HK-2 (cell line): ENCODE results near the gene FBN1.

Experiments
- DNase-seq: peaks from one replicate; pipeline ENCODE4 v3.0.0-alpha.2; 2018; ENCODE audit not compliant: unreplicated experiment

Gene FBN1

DNA sequence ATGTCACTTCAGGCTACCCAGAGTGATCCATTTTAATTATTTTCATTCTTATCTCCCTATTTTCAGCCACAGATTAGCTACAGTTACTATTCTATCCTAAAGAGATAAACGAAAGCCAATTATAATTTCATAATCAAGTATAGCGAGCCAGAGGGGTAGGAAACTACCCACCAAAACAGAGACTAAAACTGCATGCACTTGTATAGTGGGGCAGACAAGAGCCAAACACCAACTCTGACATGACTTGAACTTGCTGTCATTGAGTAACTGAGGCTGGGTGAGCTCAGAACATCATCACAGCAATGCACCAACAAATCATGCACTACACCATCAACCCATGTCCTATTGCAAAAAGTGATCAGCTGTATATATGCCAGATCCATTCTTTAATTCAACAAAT is 64.8 kb downstream of the FBN1 start:
- DNase-seq, result no peak

- no peak for DNase-seq
Observed at GRCh38 chr15:48579945-48580671, 65.4 kb downstream of the FBN1 start.

- no peak for DNase-seq
Observed at GRCh38 chr15:48578965-48579364, 66.5 kb downstream of the FBN1 start.

DNA sequence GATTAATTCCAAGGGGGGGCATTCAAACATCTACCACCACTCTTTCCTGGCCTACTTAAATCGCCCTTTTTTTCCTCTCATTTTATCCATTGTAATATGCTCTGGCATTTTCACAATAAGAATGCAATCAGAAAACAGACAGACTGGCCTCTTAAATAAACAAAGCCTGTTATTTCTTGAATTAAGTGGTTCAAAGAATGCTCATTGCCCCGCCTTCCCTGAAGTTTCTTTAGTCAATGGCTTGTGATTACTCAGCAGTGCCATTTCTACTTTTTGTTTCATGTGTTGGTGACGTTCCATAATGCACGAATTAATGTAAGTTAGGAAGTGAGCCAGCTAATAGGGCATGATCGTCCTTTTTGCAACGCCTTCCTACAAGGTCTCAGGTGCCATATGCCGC is 68.0 kb downstream of the FBN1 start:
- no peak for DNase-seq

DNA sequence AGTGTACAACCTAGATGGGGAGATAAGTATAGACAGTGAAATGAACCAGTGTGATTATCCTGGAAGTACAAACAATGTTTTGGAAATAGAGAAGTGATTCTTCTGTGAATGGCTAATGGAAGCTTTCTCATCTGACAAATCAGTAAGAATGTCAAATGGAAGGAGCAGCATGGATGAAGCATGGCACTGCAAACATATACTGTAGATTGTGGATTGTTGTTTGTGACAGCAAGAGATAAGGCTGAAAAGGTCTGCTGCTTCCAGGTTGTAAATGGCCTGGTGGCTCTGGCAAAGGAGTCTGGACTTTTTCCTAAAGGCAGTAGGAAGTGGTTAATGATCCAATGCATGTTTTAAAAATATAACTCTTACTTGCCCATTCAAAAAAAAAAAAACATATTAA is 71.3 kb downstream of the FBN1 start:
- DNase-seq, result no peak

DNA sequence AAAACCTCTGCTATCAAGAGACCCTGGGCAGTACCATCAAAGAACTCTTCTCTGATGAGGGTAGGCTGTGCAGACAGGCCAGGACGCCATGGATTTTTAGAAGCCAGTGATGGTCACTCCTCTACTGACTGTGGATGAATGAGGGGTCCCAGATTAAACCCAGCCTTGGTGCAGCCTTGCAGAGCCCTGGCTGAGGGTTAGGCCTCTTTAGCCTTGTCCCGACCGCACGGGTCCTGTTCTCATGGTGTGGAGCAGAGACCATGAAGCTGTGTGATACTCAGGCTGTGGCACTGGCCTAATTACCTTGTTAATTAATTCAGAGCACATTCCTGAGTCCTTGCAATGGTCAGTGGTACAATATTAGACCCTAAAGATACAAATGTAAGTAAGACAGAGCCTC is 71.7 kb downstream of the FBN1 start:
- DNase-seq, result no peak

GRCh38 chr15:48572823-48573222 is 72.7 kb downstream of the FBN1 start:
- no peak for DNase-seq

DNA sequence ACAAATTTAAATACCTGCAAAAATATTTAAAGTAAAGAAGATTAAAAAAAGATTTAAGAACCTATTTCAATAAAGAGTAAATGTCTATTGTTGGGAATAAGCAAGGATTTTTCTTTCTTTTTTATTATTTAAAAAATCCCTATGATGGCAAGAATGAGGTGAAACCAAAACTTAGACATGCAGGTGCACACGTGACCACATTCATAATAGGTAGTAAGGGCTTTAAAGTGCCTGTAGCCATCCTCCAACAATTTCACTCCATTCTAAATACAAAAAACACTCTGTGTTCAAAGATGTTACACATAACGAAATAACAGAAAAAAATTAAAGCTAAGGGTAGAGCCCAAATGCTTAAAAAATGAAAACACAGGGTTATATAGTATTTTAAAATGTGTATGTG is 74.0 kb downstream of the FBN1 start:
- DNase-seq, result no peak

DNA sequence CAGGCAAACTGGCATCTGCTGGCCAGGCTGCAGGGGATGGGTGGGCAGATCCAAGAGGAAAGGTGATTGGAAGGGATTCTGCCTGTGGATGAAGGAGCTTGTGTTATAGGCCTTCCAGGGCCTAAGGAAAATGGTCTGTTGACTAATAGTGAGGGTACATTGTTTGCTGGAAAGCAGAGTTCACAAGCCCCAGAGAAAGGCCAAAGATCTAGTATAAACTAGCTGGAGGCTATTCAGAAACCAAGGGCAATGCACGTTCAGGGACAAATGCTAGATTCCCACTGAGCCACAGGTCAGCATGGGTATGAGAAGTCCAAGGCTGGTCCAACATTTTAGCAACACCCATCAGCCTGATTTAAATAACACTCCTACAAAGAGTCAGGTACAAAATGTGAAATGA is 74.7 kb downstream of the FBN1 start:
- DNase-seq, result no peak

- DNase-seq, result no peak
Observed at GRCh38 chr15:48569591-48570302, 75.8 kb downstream of the FBN1 start.

GRCh38 chr15:48566668-48567067 is 78.8 kb downstream of the FBN1 start:
- DNase-seq, result no peak

GRCh38 chr15:48565560-48566482 is 79.7 kb downstream of the FBN1 start:
- DNase-seq, result no peak

DNA sequence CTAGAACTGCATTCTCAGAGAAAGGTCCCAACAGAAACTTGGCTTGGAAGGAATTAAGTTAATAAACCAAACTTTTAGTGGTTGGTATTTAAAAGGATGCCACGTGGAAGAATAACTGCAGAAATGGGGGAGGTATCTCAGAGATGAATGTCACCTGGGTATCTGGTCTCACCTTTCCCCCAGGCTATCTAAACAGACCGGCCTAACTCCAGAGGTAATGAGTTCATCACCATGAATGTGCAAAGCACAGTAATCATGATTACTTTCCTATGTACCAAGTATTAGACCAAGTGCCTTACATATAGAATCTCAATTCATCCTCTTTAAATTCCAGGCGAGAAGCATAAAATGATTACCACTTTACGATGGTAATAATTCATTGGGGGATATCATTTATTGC is 80.8 kb downstream of the FBN1 start:
- no peak for DNase-seq

DNA sequence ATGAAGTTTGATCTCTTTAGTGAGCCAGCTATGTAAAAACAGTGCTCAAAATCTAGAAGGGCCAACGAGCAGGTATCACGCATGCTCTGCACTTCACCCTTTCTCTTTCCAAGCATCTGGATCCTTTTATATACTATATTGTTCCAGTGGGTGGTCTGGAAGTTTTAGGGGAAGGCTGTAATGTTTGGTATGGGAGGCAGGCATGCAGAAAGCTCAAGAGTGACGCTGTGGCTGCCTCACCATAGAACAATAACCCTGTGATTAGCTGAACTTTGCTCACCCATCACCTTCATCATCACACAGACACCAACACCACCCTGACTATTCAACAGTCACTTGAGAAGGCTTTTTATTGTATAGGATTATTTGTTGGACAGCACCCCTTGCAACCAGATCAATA is 81.6 kb downstream of the FBN1 start:
- no peak for DNase-seq

DNA sequence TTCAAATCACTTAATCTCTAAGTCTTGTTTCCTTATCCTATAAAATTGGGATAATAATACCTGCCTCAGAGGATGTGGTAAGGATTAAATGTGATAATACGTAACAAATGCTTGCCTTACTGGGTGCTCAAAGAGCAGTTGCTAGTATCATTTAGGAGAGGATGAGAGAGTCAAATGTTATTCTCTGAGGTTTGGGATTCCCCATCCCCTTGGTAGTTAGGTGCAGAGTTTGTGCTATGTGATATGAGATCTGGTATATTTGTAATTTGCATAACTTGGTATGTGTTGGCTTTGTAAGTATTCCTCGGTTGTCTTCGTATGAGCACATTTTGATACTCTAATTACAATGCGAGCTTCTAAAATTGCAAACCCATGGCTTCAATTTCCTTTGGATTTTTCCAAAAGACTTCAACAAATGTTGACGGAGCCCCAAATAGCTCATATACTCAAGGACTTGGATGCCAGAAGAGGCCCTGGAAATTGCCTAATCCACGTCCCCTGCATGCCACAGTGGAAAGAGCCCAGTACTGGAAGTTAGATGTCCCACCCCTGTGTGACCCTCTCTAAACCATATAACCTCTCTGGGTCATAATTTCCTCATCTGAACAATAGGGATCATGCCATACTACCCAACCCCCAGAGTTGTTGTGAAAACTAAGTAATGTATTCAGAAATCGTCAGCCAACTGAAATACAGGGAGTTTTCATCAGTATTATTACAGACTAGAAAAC is 85.0 kb downstream of the FBN1 start:
- DNase-seq, result no peak

DNA sequence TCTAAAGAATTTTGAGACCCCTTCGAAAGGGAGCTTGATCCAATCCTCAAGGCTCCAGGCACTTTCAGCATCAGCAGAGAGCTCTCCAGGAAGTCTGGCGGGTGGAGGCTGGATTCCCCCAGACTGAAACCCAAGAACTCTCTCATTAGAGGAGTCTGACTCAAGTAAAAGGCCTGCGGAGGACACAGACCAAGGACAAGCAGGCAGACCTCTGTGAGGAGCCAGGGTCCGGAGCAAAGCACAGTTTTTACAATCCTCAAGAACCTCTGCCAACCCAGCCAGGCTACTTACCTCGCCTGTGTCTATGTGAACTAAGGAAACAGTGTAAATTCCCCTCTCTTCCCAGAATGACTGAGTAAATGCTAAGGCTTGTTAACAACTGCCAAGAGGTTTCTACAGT is 86.2 kb downstream of the FBN1 start:
- DNase-seq, result no peak

- DNase-seq, result no peak
Observed at GRCh38 chr15:48558226-48558625, 87.3 kb downstream of the FBN1 start.

- DNase-seq, result no peak
Observed at GRCh38 chr15:48557335-48557734, 88.2 kb downstream of the FBN1 start.

DNA sequence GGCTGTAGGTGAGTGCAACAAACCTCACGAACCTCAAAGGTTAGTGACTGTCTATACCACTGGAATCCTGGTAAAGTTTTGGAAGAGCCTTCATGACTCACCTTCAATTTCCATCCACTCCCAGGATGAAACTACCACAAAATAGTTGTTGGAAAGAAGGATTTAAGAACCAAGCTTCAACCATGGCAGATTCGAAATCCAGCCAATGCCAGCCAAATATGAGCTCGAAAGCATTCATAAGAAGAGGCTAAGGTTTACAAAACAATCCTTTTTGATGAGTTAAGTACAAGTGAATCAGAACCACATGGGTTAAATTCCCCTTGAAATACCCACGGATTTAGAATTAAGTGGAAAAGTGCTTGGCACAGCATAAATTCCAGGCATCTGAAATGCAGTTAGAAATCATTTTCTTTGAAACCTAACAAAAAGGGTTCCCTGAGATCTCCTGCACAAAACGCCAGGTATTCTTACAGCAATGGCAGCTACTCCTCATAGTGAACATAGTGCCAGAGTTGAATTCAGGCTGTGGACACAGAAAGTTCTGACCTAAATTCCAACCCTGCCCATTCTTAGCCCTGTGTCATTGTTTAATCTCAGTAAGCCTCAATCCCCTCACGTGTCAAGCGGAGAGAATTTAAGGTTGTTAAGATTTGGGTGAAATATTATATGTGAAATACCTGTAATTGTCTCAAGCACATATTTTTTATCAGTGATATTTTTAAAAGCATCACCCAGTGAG is 89.2 kb downstream of the FBN1 start:
- no peak for DNase-seq

DNA sequence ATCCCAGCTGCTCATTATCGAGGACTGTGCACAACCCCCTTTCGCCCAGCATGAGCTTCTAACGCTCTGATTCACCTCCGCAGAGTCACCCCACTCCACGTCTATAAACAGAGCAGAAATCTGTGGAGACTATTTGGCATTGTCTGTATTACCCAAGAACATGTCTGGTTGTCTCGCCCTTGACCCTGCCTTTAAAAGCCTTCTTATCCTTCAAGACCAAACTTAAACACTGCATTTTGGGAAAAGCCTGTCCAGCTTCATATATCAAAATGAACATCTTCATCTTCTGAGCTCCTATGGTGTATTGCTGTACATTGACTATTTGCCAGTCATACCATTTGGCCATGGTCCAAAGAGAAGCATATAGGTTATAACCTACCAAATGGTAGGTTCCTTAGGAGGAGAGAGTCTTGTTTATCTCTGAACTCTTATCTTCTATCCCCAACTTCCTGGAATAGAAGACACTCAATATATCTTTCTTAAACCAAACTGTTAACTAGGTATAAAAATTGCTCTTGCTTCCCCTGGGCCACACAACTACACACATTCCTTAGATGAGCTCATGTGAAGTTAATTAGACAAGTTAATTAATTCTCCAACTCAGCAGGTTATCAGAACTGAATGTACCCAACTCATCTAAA is 90.1 kb downstream of the FBN1 start:
- DNase-seq, result no peak

DNA sequence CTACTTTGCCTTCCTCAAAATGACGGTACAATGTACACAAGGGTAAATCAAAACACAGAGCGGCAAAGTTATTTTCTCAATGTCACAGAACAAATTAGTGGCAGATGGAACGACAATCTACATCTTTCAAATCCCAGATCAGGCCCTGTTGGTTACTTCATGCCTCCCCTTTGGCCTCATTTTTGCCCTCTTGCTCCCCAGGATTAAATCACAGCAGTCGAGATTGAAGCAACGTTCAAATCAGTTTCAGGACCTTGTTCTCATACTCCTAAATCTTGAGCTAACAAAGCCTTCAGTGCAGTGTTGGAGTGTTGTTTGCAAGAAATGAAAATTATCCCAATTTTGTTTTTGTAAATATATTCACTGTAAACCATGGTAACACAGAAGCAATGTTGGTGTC is 91.4 kb downstream of the FBN1 start:
- no peak for DNase-seq
